GM23248 (cell line): Measurements from ENCODE around the gene ABHD2.

ENCODE experiments used
- EZH2 ChIP-seq: fragments of 200-600 bp; sonication (generic); IDR thresholded peaks from 2 replicates; pipeline ENCODE4 v1.6.1; 2018; ENCODE audit warnings: antibody characterized with exemption, mild to moderate bottlenecking; ENCODE audit not compliant: insufficient read depth, poor library complexity, severe bottlenecking
- EZH2phosphoT487 ChIP-seq: fragments of 200-600 bp; sonication (generic); IDR thresholded peaks from 2 replicates; pipeline ENCODE4 v1.6.1; 2018; ENCODE audit warnings: antibody characterized with exemption, moderate library complexity, mild to moderate bottlenecking, low read depth; ENCODE audit not compliant: insufficient read depth

DNA sequence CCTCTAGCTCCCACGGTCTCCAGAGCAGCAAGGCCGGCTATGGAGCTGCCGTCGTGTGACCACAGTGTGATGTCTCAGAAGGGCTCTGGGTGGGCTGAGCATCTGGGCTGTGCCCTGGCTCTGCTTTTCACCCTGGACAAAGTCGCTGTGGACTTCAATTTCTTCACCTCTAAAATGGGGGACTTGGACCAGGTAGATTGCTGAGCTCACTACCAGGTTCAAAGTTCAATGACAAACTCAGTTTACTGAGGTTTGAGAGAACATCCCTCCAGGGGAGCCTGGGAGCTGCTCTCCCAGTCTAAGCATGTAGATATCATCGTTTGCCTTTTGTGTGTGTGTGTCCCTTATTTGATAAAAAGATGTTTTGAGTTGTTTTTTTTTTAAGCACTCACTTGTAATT lies 108.0 kb downstream of the ABHD2 start:
- TF ChIP-seq EZH2 (no peak), EZH2phosphoT487 (no peak)
